SKM-1 (cell line): Measurements from ENCODE around the gene VIPR2.

Experiments used
- DNase-seq: peaks from one replicate; lab custom pipeline; 2025; ENCODE audit not compliant: unreplicated experiment; lab: John Stamatoyannopoulos, UW

The VIPR2 gene

DNA sequence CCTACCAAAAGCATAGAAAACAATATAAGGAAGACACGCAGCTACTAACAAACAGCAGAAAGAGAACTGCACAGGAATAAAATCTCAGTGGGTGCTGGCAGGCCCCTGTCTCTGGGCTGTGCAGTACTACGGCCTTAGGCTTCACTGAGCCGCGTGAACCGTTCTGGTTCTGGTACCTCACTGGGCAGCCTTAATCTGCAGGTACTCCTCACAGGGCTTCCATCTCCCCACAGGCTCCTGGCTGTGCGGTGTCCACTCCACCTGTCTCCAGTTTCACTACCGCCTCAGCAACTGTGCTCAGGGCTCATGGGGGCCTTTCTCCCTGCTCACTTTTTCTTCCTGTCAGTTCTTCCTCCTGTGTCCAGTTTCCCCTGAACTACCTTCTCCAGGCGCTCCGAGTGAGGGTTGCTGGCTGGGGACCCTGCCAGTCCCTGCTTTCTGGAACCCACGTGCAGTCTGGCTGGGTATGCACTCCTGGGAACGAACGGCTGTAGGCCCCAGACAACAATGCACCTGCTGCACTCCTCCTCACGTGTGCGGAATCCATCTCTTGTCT, 75.7 kb downstream of the VIPR2 start:
- no peak for DNase-seq

DNA sequence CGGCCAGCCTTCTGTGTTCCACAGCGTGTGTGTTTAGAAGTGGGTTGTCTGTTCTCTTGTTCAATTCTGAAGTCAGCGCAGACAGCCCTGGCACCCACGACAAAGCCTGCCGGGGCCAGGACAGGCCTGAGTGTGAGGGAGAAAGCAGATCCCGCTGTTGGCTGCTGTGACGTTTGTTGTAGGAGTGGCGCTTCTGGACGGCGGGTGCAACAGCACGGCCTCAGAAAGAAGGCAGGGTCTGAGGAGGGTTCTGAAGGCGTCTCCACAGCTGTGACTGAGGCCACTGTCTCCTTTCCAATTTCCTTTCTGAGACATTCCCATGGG, 76.2 kb downstream of the VIPR2 start:
- DNase-seq = no peak

DNA sequence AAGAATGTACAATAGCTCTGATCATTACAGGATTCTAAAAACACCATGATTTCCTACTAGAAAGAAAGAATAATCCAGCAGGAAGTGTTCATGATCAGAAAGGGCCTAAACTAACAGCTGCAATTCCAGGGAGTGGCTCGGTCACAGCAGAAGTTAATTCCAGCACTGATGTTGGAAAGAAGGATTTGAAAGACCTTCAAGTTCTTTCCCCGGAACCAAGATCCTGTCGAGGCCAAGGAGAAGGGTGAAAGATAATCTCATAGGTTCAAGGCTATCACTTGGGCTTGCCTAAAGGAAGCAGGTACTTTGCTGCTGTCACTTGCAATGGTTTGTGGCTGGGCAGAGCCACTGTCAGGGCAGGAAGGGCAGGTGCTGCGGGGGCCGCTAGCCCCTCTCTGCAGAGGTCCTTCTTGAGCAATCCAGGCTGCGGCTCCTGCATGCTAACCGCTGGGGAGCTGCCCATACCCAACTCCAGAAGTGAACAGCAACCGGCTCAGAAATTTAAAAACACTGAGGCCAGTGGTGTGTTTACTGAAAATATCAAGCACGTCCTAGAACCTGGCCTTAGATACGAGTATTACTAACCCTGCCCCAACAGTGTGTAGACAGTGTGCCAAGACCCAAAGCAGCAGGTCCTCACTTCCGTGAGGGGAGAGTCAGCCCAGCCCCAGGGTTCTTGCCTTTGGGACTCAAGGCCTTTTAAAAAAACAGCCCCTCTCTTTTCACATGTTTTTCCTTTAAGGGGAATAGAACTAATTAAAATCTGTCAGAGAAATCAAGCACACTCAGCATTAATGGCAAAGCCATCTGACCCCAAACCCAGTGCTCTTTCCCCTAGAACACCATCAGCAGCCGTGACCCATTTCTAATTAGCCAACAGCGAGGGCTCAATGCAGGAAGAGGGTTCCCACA, 76.8 kb downstream of the VIPR2 start:
- no peak for DNase-seq

DNA sequence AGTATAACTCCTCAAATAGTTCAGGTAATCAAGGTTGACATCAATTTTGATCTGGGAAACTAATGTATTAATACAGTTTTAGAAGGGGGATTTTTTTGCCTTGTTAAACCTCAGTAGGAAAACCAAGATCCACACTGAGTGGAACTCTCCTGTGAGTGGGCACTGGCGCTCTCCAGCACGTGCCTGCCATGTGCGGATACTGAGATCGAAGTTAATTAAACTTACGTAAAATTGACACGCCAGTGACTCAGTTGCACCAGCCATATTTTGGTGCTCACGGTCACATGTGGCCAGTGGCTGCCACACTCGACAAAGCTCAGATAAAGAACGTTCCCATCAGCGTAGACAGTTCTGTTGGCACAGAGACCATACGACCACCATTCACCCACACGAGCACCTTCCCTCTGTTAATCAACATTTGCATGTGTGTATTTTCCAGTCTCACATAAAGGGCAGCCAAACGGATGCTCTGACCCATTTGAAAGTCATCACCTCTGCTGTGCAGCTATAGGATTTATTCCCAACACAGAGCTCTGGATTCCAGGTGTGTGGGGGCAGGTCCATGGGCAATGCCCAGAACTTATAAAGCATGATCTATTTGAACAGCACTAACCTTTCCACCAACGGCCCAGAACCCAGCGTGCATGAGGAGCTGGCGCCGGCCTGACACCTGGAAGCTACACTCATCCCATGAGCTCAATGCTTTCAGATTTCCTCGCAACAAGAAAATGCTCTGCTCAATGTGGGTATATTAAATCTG, 77.7 kb downstream of the VIPR2 start:
- no peak for DNase-seq

DNA sequence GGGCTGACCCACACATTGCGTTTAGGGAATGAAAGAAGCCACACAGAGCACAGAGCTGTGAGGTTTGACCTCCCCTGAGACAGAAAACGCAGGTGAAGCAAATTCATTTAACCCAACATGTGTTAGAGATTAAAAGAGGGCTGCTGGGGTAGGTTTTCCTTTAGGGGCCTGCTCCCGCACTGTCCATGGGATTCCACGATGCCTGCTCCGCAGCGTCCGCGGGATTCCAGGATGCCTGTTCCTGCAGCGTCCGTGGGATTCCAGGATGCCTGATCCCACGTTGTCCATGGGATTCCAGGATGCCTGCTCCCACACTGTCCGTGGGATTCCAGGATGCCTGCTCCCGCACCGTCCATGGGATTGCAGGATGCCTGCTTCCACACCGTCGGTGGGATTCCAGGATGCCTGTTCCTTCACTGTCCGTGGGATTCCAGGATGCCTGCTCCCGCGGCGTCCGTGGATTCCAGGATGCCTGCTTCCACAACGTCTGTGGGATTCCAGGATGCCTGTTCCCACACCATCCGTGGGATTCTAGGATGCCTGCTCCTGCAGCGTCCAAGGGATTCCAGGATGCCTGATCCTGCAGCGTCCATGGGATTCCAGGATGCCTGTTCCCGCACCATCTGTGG, 78.7 kb downstream of the VIPR2 start:
- no peak for DNase-seq

DNA sequence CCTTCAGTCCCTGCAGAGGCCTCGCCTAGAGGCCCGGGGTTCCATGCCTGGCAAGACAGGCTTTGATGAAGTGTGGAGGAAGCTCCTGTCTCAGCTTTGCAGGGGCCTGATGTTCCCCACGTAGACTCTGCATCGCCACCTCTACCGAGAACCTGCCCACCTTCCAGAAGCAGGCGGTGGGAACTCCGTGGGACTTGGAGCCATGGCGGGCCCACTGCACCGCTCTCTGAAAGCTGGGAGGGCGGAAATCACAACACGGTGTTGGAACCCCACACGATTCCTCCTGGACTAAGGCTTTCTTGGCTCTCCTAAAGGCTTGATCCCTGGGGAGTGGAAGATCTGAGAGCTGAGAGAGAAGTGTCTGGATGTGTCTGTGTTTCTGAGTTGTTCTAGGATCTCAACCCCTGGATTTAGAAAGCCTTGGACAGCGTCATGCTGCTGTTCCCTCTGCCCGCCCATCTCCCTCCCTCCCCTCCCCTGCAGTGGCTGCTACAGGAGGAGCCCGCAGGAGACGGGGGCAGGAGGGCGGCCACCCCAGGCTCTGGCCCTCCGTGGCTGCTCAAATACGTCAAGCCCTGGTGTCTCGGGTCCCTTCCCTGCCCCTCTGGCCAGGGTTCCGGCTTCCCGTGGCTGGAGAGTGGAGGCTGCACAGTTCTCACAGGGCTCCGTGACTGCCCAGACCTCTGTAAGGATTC, 79.7 kb downstream of the VIPR2 start:
- no peak for DNase-seq

DNA sequence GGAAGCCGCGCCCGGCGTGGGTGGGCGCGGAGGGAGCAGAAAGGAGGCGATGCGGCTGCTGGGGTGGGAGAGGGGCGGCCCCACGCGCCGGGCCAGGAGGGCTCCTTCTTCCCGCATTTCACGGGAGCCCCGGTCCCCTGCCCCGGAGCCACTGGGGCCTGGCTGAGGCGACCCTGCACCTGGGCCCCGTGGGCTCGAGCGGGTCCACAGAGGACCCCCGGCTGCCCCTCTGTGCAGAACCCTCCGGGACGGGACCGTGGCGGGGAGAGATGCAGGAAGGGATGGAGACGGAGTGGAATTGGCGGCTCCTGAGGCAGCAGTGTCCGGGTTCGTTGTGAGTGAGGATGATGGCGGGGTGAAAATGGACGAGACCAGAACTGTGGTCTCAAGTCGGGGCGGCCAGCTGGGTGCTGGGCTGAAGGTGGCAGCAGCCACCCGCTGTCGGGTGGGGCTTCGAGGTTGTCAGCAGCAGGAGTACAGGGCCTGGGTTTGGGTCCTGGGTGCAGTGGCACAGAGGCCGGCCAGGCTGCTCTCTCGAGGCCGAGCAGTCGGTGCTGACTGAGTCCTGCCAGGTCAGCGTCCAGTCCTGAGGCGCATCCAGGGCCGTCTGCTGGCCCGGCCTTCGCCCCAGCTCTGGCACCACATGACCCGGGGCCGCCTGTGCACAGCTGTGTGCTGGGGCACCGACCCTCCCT, 80.4 kb downstream of the VIPR2 start:
- no peak for DNase-seq

DNA sequence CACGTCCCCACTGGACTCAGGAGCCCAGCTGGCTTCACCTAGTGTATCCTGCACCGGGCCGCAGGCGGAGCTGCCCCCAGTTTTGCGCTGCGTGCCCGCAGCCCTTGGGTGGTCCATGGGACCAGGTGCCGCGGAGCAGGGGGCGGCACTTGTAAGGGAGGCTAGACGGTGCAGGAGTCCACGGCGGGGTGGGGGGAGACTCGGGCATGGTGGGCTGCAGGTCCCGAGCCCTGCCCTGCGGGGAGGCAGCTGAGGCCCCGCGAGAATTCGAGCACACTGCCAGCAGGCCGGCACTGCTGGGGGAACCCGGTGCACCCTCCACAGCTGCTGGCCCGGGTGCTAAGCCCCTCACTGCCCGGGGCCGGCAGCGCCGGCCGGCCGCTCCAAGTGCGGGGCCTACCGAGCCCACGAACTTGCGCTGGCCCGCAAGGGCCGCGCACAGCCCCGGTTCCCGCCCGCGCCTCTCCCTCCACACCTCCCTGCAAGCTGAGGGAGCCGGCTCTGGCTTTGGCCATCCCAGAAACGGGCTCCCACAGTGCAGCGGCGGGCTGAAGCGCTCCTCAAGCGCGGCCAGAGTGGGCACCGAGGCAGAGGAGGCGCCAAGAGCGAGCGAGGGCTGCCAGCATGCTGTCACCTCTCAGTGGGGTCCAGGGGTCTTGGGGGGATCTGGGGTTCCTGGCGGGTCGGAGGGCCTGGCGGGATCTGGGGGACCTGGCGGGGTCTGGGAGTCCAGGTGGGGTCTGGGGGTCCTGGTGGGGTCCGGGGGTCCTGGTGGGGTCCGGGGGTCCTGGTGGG, 81.4 kb downstream of the VIPR2 start:
- DNase-seq = no peak

DNA sequence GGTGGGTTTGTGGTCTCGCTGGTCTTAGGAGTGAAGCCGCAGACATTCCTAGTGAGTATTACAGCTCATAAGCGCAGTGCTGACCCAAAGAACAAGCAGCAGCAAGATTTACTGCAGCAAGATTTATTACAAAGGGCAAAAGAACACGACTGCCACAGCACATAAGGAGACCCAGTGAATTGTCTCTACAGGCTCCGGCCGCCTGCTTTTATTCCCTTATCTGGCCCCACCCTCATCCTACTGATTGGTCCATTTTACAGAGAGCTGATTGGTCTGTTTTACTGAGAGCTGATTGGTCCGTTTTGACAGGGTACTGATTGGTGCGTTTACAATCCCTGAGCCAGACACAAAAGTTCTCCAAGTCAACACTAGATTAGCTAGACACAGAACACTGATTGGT, 82.1 kb downstream of the VIPR2 start:
- no peak for DNase-seq

DNA sequence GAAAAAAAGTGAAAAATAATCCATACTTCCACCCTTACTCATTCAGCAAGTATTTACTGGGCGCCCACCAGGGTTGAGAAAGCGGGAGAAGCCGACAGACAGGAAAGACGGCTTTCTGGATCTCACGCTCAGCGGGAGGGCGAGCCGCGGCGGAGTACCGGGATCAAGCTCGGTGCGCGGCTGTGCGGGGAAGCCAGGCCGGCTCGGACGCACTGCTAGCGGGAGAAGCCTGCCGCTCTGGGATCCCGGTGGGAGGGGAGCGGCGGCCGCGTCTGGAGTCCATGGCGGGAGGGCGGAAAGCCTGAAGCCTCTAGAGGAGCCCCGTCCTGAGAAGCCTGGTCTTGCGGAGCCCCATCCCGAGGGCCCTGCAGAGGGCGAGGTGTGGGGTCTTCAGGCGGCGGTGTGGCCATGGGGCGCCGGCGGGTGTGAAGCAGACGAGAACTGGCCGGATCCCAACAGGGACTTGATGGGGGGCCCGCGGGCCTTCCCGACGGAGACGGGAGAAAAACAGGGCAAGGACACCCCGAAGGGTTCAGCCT, 82.9 kb downstream of the VIPR2 start:
- DNase-seq = no peak

DNA sequence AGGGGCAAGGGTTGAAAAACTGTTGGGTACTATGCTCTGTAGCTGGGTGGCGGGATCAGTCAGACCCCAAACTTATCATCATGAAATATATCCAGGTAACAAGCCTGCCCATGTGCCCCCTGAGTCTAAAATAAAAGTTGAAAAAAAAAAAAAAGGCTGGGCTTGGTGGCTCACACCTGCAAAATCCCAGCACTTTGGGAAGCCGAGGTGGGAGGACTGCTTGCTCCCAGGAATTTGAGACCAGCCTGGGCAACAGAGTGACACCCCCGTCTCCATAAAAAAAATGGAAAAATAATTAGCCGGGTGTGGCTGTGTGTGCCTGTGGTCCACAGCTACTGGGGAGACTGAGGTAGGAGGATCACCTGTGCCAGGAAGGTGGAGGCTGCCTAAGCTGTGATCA, 83.5 kb downstream of the VIPR2 start:
- no peak for DNase-seq

DNA sequence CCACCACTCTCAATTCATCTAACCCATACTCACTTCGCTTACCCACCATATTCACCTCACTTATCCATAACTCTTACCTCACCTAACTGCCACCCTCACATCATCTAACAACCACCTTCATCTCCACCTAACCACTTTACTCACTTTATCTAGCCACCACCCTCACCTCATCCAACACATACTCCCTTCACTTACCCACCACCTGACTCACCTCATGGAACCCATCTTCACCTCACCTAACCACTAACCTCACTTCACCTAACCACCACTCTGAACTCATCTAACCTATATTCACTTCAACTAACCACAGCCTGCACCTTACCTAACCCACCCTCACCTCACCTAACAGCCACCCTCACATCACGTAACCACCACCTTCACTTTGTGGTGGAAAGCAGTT, 84.2 kb downstream of the VIPR2 start:
- DNase-seq = no peak

DNA sequence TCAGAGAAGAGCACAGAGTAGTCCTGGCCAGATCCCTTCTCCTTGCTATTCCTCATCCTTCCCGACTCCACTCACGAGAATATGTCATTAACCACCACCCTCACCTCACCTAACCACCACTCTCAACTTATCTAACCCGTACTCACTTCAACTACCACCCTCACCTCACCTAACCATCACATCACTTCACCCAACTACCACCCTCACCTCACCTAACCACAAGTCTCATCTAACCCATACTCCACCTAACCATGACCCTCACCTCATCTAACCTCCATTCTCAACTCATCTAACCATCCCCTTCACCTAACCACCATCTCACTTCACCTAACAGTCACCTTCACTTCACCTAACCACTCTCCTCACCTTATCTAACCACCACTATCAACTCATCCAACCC, 85.0 kb downstream of the VIPR2 start:
- DNase-seq = no peak

DNA sequence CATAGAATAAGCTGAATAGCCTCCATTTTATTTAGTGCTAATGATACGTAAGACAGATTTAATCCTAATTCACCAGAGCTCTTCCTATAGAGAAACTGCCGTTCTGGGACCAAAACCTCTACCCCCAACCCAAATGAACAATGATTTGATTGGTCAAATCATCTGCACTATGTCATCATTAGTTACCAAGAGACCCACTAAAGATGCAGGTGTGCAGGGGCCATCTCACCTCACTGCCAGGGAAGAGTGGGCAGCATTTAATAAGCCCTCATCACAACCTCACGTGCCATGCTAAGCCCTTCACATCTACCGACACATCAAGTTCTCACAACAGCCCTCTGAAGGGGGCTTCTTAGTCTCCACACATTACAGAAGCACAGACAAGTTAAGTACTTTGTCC, 87.0 kb downstream of the VIPR2 start:
- no peak for DNase-seq

DNA sequence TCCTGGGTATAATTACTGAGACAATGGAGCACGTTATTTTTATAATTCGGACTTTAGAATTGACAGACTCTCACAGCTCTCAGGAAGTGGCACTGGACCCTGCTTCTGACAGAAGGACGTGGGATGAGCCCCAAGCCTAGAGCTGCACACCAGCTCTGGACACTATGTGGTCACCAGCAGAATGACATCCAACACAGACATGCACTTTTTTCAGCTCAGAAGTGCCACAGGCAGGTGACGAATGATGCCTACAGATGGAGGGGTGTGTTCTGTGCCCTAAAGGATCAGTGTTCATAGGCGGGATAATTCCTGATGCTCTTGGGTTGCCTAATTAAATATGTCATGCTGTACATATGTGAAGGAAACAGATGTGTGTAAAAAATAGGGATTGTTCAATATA, 87.9 kb downstream of the VIPR2 start:
- DNase-seq = no peak

DNA sequence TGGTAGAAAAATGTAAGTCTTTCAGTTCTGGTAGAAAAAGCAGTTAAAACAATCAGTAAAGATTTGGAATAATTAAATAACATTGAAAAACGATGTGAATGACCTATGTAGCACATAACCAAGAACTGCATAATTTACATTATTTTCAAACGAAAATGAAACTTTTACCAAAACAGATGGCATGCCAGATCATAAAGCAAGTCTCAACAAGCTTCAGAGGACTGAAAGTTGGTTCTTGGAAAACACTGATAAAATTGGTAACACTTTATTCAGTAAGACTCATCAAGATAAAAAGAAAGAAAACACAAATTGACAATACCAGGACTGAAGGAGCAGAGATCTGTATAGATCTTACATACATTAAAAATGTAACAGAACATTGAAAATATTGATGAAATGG, 92.8 kb downstream of the VIPR2 start:
- DNase-seq = no peak

DNA sequence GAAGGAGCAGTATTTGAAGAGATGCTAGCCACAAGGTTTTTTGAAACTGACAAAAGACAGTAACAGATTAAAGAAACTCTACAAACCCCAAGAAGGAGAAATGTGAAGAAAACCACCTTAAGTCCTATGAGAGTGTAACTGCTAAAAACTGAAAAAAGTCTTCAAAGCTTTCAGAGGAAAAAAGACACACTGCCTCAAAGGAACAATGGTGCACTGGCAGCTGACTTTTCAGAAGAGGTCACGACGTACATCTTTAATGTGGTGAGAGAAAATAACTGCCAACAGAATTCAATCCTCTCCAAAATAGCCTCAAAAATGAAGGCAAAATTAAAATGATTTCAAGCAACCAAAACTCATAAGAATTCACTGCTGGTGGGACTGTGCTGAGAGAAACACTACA, 94.0 kb downstream of the VIPR2 start:
- no peak for DNase-seq

DNA sequence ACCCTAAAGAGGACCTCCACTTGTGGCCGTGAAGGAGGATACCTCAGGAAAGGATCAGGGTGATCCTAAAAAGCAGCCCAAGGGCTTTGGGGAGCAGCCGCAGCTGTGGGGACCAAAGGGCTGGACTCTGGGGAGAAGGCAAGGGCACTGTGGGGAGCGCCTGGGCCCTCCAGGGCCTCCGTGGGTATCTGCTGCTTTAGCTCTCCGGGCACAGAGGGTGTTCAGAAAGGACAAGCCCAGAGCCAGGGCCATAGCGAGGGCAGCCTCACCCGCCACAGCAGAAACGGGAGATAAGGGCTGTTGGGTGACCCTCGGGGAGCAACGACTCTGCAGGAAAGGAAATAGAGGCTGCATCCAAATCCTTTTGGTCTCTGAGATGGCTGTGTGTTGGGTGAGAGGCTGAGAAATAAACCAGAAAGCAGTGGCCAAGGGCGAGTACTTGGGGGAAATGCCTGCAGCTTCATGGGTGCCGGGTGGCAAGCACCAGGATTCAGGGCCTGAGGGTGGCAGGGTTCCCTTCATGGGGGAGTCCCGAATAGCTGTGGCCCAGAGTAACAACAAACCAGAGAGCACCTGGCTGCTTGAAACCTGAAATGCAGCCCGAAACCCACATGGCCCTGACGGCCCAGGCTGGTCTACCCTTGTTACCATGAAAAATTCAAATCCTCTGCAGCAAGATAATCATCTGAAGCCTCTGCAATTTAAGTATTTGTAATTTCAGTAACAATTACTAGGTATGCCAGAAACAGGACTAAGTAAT, 95.2 kb downstream of the VIPR2 start:
- DNase-seq = no peak

DNA sequence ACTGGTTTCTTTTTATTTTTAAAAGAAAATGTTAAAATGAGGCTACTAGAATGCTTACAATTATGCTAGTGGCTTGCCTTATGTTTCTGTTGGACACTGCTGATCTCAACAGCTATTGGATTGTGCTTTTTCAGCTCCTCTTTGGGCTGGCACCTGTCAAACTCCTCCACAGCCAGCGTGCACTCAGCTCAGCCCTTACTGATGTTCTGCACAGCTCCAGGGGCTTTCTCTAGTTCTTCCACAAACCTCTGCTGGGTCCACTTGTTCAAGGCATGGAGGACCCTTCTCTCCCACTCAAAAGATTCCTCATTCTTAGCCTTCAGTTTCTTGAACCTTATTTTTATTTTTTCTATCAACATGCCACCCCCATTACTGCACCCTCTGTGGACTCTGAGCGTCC, 96.0 kb downstream of the VIPR2 start:
- no peak for DNase-seq
